SU-DHL-6 (cell line): ENCODE data around the gene INTS15.

Experiments used
- H2AFZ ChIP-seq: fragments of 200-600 bp; sonication (generic); 2 replicates; pipeline ENCODE4 v1.6.1; 2014; ENCODE audit warnings: low read depth, mild to moderate bottlenecking, moderate library complexity, mixed read lengths, antibody characterized with exemption, low read length; ENCODE audit not compliant: severe bottlenecking
- H3F3A ChIP-seq: fragments of 200-600 bp; shearing (Covaris generic); 2 replicates; pipeline ENCODE4 v1.6.0; 2016; ENCODE audit warnings: antibody characterized with exemption, mild to moderate bottlenecking; ENCODE audit not compliant: insufficient read depth
- H3K27ac ChIP-seq: fragments of 200-600 bp; sonication (generic); 2 replicates; pipeline ENCODE4 v1.5.1; 2016; ENCODE audit warnings: low read depth, mild to moderate bottlenecking, low read length, moderate library complexity, mixed read lengths
- H3K27me3 ChIP-seq: fragments of 200-600 bp; sonication (generic), shearing (Covaris generic); 2 replicates; pipeline ENCODE4 v1.6.0; 2014; ENCODE audit warnings: mild to moderate bottlenecking, low read length
- H3K36me3 ChIP-seq: fragments of 200-600 bp; sonication (generic); 2 replicates; pipeline ENCODE4 v1.6.1; 2014; ENCODE audit warnings: mild to moderate bottlenecking, low read length, mixed read lengths
- H3K4me2 ChIP-seq: fragments of 300-600, 200-600 bp; shearing (Covaris generic), sonication (generic); 2 replicates; pipeline ENCODE4 v1.6.0; 2014; ENCODE audit warnings: low read length, low read depth, mild to moderate bottlenecking; ENCODE audit not compliant: poor library complexity, severe bottlenecking
- H3K4me3 ChIP-seq: fragments of 200-600 bp; sonication (generic); 2 replicates; pipeline ENCODE4 v1.5.1; 2014; ENCODE audit warnings: antibody characterized with exemption, low read length, mild to moderate bottlenecking, mixed read lengths; ENCODE audit not compliant: insufficient read depth, poor library complexity, severe bottlenecking
- H3K79me2 ChIP-seq: fragments of 200-600 bp; sonication (generic); 2 replicates; pipeline ENCODE4 v1.6.1; 2014; ENCODE audit warnings: mild to moderate bottlenecking, low read length, moderate library complexity; ENCODE audit not compliant: insufficient read depth
- H3K9ac ChIP-seq: fragments of 200-600 bp; sonication (generic); 2 replicates; pipeline ENCODE4 v1.7.0; 2014; ENCODE audit warnings: mild to moderate bottlenecking, low read length
- H3K9me2 ChIP-seq: fragments of 200-600 bp; sonication (generic); replicated peaks from 2 replicates; pipeline ENCODE4 v1.6.1; 2014; ENCODE audit warnings: low read length; ENCODE audit not compliant: insufficient read depth
- H3K9me3 ChIP-seq: fragments of 200-600 bp; sonication (generic); 2 replicates; pipeline ENCODE4 v1.6.1; 2014; ENCODE audit warnings: low read length, mixed read lengths; ENCODE audit not compliant: insufficient read depth
- H4K20me1 ChIP-seq: fragments of 200-600 bp; sonication (generic); 2 replicates; pipeline ENCODE4 v1.6.1; 2014; ENCODE audit warnings: low read depth, mild to moderate bottlenecking, antibody characterized with exemption, low read length, moderate library complexity, mixed read lengths
- CTCF ChIP-seq: fragments of 200-600 bp; sonication (generic); IDR thresholded peaks from one replicate; pipeline ENCODE4 v1.5.1; 2017; ENCODE audit warnings: antibody characterized with exemption, mild to moderate bottlenecking, low read length, moderate library complexity; ENCODE audit not compliant: insufficient read depth, poor library complexity, severe bottlenecking
- EZH2phosphoT487 ChIP-seq: fragments of 200-600 bp; sonication (generic), shearing (Covaris generic); conservative IDR thresholded peaks from 2 replicates; pipeline ENCODE4 v1.6.1; 2018; ENCODE audit warnings: mild to moderate bottlenecking, antibody characterized with exemption, low read length, moderate library complexity, mixed read lengths

The INTS15 gene

GRCh38 chr7:6612819-6613218 lies 23.0 kb downstream of the INTS15 start:
- no peaks in the 10 kb centered on the region for H3K9me2 ChIP-seq
- no peak overlapping the region for H3K9ac ChIP-seq
- H3K9me3 ChIP-seq, result no peaks in the 10 kb centered on the region
- no peaks in the 10 kb centered on the region for H3F3A ChIP-seq
- no peak overlapping the region for H3K27ac ChIP-seq
- H3K4me2 ChIP-seq, result no peak overlapping the region
- no peak overlapping the region for H2AFZ ChIP-seq
- no peaks in the 10 kb centered on the region for H4K20me1 ChIP-seq
- H3K36me3 ChIP-seq, result no peaks in the 10 kb centered on the region
- no peak overlapping the region for H3K4me3 ChIP-seq
- no peaks in the 10 kb centered on the region for H3K79me2 ChIP-seq
- TF ChIP-seq CTCF, result no peak
- no peak for TF ChIP-seq EZH2phosphoT487
- H3K27me3 ChIP-seq, result no peaks in the 10 kb centered on the region

- H3K9me3 ChIP-seq, result no peaks in the 10 kb centered on the region
These were observed 23.9 kb downstream of the INTS15 start for GRCh38 chr7:6613706-6614105.

DNA sequence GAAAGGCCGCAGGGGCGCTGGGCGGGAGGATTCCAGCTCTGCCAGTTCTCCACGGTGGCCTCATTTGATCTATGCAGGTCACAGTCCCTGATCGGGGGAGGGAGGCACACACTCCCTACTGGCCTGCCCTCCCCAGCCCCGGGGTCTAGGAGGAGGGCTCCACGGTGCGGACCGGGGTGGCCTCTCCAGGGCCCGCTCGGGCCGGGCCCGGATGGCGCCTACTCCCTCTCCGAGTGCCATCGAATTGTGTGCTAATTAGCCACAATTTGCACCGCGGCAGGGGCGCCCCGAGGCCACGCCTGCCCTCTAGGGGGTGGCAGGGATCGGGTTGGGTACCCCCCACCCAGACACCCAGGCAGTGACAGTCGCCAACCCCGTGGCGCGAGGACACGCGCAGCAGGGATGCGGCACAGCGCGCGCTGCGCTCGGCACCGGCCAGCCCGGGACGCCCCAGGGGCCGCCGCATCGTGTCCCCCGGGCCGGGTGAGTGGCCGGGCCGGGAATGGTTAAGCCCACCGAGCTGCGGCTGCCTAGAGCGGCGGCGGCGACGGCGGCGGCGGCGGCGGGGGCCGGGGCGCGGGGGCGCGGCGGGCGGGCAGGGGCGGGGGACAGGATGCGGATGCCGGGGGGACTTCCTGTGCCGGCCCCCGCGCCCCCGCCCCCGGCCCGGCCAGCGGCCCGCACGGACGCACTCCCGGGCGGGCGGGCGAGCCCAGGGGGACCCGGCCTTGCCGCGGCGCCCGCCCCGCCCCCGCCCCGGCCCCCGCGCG lies 25.3 kb downstream of the INTS15 start, which contains the start of gene ZNF853:
Gene ZNF853, plus strand, starts transcription at position 658 of the 770 bp plus-strand sequence. CDS start 565 bp downstream, outside the sequence.
- no peak within 1 kb of the TSS for H3K4me2 ChIP-seq
- H3K9me3 ChIP-seq, result no peaks in the 10 kb centered on the region
- H4K20me1 ChIP-seq, result no peaks in the 10 kb centered on the region
- H3F3A ChIP-seq, result no peaks in the 10 kb centered on the region
- H3K36me3 ChIP-seq, result no peaks in the 10 kb centered on the region
- H3K4me3 ChIP-seq, result no peak within 1 kb of the TSS
- no peak within 1 kb of the TSS for H3K27ac ChIP-seq
- no peaks in the 10 kb centered on the region for H3K79me2 ChIP-seq
- H3K27me3 ChIP-seq, result no peaks in the 10 kb centered on the region
- H3K9ac ChIP-seq, result no peak within 1 kb of the TSS
- no peak within 1 kb of the TSS for H2AFZ ChIP-seq
- TF ChIP-seq EZH2phosphoT487 (no peak), CTCF (no peak)
- H3K9me2 ChIP-seq, result no peaks in the 10 kb centered on the region

More at GRCh38 chr7:6613706-6614105, 23.9 kb downstream of the INTS15 start:
- Histone ChIP-seq H3F3A (no peaks in the 10 kb centered on the region), H3K79me2 (no peaks in the 10 kb centered on the region), H3K27ac (no peak overlapping the region), H3K36me3 (no peaks in the 10 kb centered on the region), H3K4me3 (no peak overlapping the region), H2AFZ (no peak overlapping the region), H4K20me1 (no peaks in the 10 kb centered on the region), H3K4me2 (no peak overlapping the region), H3K9me2 (no peaks in the 10 kb centered on the region), H3K27me3 (no peaks in the 10 kb centered on the region), H3K9ac (no peak overlapping the region)
- no peak for TF ChIP-seq EZH2phosphoT487
- TF ChIP-seq CTCF, result no peak
